ENCODE measurements around the gene ERCC5. TPM values are rescaled to one million over a fixed set of nuclear protein-coding genes. Genes with fewer than 3 reads are reported as not detected.
A peak's percentile ranks its signal among the peaks of the same experiment; 100 is the strongest.

Gene ERCC5
- total RNA-seq, 1 experiment from 2014 or later, result 37.6 TPM

- CTCF ChIA-PET, result interaction anchor here (0.7 kb wide), 1 partner anchor 236 kb away, joined by 5 read pairs; no protein-coding TSS in a partner anchor
- no peaks in the 10 kb centered on the region for H3K9me3 ChIP-seq (ENCODE audit: low read depth, low read length, poor library complexity, severe bottlenecking)
- H3K36me3 ChIP-seq (ENCODE audit: insufficient read depth, low read length, poor library complexity, severe bottlenecking), result no peaks in the 10 kb centered on the region
- intact Hi-C loops (cut with micrococcal nuclease; ENCODE audit: unreplicated experiment), result no loop called here
- TF ChIP-seq EZH2 (IDR thresholded peaks at IDR 0.05; ENCODE audit: borderline replicate concordance, low read depth, low read length, poor library complexity, severe bottlenecking), result no peak
- TF ChIP-seq CTCF (conservative IDR thresholded peaks at IDR 0.05; ENCODE audit: low read depth, low read length), result no peak
- no peak for DNase-seq (ENCODE audit: low spot score)
- no peak overlapping the region for H3K27ac ChIP-seq (ENCODE audit: low read depth, low read length, poor library complexity, severe bottlenecking)
- BruUV-seq (replicated peaks), result no TSS peak
- peaks cover 3% of the 10 kb centered on the region for H3K4me1 ChIP-seq (ENCODE audit: insufficient read depth, low read length, poor library complexity, severe bottlenecking)
- POLR2A ChIA-PET (ENCODE audit: low non-redundant PET), result no interaction called here
- H3K4me3 ChIP-seq (ENCODE audit: low read depth, low read length, poor library complexity, severe bottlenecking), result no peak overlapping the region
- H3K27me3 ChIP-seq (replicated peaks; ENCODE audit: insufficient read depth, low read depth, low read length, poor library complexity), result no peaks in the 10 kb centered on the region
Observed at GRCh38 chr13:102904408-102904862, 58.6 kb downstream of the ERCC5 start.

DNA sequence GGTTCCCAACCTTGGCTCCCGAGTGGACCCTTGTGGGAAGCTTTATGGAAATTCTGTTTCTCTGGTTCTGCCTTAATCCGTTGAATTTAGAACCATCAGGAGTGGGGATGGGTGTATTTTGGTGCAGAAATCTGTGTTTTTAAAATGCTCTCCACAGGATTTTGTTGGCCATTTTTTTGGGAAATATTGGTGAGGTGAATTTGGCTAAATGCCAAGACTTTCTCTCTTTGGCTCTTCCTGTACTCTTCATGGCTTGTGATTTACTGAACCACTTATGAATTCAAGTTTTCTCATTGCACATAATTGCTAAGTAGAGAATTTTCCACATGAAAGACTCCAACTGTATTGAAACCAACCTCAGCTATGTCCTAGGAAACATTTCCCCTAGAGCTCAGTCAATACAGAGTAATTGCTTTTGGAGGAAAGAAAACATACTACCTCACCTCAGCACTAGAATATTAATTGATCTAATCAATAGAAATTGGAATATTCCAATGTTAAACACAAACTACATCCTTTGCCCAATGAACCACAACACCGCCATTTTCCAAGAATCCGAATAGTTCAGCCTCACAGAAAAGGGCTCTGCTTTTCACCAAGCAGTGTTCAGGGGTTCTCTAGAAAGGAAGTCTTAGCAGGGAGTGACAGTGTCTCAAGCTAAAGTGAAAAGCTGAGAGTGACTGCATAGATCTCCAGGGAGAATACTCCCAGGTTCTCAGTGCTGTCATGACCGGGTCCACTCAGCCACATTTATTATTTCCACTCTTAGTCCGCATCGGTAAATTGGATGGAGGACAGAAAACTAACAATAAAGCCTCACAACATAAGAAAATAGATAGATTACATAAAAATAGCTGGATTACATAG lies 60.3 kb downstream of the ERCC5 start:
- Histone ChIP-seq H3K36me3 (ENCODE audit: insufficient read depth, low read length, poor library complexity, severe bottlenecking) (no peaks in the 10 kb centered on the region), H3K9me3 (ENCODE audit: low read depth, low read length, poor library complexity, severe bottlenecking) (no peaks in the 10 kb centered on the region), H3K4me3 (ENCODE audit: low read depth, low read length, poor library complexity, severe bottlenecking) (no peak overlapping the region), H3K27me3 (replicated peaks; ENCODE audit: insufficient read depth, low read depth, low read length, poor library complexity) (no peaks in the 10 kb centered on the region), H3K27ac (ENCODE audit: low read depth, low read length, poor library complexity, severe bottlenecking) (no peak overlapping the region), H3K4me1 (ENCODE audit: insufficient read depth, low read length, poor library complexity, severe bottlenecking) (peaks cover 3% of the 10 kb centered on the region)
- ChIA-PET CTCF (no interaction called here), POLR2A (ENCODE audit: low non-redundant PET) (no interaction called here)
- BruUV-seq (replicated peaks), result no TSS peak
- intact Hi-C loops (cut with micrococcal nuclease; ENCODE audit: unreplicated experiment), result no loop called here
- DNase-seq (ENCODE audit: low spot score), result peak; percentile 4
- TF ChIP-seq EZH2 (IDR thresholded peaks at IDR 0.05; ENCODE audit: borderline replicate concordance, low read depth, low read length, poor library complexity, severe bottlenecking), result no peak
- no peak for TF ChIP-seq CTCF (conservative IDR thresholded peaks at IDR 0.05; ENCODE audit: low read depth, low read length)

DNA sequence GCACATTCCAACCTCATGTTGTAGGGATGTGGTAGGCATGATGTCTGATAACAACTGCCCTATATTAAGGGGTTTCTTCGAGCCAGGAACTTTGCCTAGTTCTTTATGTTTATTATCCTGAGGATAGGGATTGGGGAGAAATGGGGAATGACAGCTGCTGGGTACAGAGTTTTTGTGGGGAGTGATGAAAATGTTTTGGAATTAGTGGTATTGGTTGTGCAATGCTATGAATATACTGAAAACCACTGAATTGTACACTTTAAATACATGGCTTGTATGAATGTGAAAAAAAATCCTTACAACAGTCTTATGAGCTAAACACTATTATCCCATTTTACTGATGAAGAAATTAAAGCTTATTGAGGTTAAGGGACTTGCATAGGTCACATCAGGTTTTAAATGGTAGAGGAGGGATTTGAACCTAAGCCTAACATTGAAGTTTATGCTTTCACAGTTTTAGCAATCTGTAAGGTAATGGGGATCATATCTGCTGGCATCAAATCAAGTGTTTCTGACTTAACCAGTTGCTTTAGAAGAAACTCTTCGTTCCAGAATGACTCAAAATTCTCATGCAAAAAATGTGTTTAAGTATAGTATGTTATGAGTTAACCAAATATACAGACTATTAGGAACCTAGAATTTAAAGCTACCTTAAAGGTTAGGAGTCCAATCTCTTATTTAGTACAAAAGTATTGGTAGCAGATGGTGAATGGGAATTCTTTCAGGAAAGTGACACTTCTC lies 61.4 kb downstream of the ERCC5 start:
- H3K9me3 ChIP-seq (ENCODE audit: low read depth, low read length, poor library complexity, severe bottlenecking), result no peaks in the 10 kb centered on the region
- no peak for TF ChIP-seq EZH2 (IDR thresholded peaks at IDR 0.05; ENCODE audit: borderline replicate concordance, low read depth, low read length, poor library complexity, severe bottlenecking)
- no peak for TF ChIP-seq CTCF (conservative IDR thresholded peaks at IDR 0.05; ENCODE audit: low read depth, low read length)
- H3K36me3 ChIP-seq (ENCODE audit: insufficient read depth, low read length, poor library complexity, severe bottlenecking), result no peaks in the 10 kb centered on the region
- intact Hi-C loops (cut with micrococcal nuclease; ENCODE audit: unreplicated experiment), result no loop called here
- no peak for DNase-seq (ENCODE audit: low spot score)
- no peak overlapping the region for H3K27ac ChIP-seq (ENCODE audit: low read depth, low read length, poor library complexity, severe bottlenecking)
- ChIA-PET CTCF (no interaction called here), POLR2A (ENCODE audit: low non-redundant PET) (no interaction called here)
- H3K27me3 ChIP-seq (replicated peaks; ENCODE audit: insufficient read depth, low read depth, low read length, poor library complexity), result no peaks in the 10 kb centered on the region
- no peak overlapping the region for H3K4me3 ChIP-seq (ENCODE audit: low read depth, low read length, poor library complexity, severe bottlenecking)
- H3K4me1 ChIP-seq (ENCODE audit: insufficient read depth, low read length, poor library complexity, severe bottlenecking), result peaks cover 3% of the 10 kb centered on the region
- BruUV-seq (replicated peaks), result no TSS peak

Measured in A673 (cell line).